HG02759 (cell line): ENCODE data around the gene NGFR.

ENCODE experiments used
- ATAC-seq: cut with Tn5 transposase; IDR thresholded peaks from one replicate; pipeline ENCODE4 v1.9.1; 2021; ENCODE audit warnings: mild to moderate bottlenecking, moderate library complexity; ENCODE audit not compliant: unreplicated experiment

NGFR gene

DNA sequence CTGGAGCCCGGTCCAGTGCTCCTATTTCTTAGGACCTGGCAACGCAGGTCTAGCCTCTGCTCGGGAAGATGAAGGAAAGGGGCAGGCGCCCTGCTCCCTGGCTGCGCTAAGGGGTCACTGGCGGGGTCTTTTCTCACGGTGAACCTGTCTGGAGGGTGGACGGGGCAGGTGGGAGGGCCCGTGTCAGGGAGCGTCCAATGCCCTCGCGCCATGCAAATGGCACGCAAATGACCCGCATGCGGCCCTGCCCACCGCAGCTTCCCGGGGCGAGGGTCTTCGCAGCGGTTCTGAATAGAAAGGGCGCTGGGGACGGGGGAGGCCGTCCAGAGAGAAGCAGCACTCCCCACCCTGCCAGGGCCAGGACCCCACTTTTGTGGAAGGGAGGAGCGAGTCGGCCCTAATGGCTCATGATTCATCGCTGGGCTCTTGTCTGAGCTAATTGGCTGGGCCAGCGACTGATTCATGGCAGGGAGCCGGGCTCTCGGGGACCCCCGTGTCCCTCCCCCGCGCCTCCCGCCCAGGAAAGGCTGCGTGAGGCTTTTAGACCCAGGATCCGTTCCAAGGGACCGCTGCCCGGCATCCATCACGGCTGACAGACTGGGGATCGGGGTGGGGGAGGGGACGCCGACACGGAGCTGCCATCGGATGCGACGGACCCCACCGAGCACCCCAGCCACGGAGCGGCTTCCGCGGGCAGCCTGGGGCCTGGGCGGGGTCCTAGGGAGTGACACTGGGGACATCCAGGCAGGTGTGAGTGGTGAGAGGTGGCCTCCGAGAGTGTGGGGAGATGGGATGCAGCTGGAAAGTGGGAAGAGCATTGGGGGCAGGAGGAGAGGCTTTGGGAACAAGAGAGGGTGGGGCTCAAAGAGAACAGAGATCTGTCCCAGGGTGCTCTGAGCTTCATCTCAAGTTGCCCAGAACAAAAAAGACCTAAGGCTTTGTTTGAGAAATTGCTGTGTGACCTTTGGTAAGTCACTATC lies 25.0 kb upstream of the NGFR start:
- ATAC-seq = no peak

DNA sequence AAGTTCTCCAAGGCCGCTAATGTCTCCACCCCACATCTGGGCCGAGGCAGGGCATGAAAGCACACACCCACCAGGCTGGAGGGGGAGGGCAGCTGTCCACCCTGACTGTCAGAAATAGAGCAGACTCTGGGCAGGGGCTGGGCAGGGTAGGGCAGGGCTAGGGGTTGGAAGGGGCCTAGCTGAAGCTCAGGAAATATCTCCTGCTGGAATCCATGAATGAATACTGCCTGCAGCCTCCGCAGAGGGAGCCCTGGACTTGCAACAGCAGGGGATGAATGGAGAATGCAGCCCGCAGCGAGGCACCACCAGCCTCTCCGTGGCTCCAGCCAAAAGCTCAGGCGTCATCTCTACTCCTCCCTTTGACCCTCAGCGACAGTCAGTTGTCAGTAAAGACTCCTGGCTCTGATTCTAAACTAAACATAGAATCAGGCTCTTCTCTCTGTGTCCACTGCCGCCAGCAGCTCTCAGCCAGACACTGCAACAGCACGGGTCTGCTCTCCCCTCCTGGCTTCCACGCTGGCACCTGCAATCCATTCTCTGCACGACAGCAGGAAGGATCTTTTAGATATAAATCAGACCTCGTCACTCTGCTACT lies 23.9 kb upstream of the NGFR start:
- no peak for ATAC-seq

DNA sequence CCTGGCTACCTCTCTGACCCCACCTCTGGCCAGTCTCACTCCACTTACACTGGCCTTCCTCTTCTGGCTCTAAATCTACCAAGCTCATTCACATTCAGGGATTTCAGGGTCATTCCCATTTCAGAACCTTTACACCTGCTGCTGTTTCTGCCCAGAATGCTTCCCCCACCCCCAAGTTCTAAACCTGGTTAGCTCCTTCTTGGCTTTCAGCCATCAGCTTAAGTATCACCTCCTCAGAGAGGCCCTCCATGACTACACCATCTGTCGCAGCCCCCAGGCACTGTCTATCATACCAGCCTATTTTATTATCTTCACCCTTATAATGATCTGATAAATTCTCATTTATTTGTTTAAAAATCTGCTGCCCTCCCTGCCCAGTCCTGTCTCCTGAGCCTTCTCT lies 23.3 kb upstream of the NGFR start:
- ATAC-seq = no peak

DNA sequence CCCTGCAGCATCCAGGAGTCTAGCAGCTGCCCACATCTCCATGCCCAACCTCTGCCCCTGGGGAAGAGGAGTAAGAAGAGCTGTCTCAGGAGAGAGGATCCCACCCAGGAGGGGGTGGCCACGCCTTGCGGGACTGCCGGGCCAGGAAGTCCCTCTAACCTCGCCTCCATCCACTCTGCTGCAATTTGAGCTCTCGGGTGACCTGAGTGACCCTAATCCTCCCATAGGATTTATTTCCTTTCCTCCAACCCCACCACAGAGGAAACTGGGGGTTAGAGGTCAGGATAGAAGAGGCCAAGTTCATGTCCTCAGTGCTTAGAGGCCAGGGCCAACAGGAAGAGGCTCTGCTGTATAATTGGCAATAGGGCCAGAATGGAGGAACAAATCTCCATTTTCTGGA lies 22.6 kb upstream of the NGFR start:
- no peak for ATAC-seq

DNA sequence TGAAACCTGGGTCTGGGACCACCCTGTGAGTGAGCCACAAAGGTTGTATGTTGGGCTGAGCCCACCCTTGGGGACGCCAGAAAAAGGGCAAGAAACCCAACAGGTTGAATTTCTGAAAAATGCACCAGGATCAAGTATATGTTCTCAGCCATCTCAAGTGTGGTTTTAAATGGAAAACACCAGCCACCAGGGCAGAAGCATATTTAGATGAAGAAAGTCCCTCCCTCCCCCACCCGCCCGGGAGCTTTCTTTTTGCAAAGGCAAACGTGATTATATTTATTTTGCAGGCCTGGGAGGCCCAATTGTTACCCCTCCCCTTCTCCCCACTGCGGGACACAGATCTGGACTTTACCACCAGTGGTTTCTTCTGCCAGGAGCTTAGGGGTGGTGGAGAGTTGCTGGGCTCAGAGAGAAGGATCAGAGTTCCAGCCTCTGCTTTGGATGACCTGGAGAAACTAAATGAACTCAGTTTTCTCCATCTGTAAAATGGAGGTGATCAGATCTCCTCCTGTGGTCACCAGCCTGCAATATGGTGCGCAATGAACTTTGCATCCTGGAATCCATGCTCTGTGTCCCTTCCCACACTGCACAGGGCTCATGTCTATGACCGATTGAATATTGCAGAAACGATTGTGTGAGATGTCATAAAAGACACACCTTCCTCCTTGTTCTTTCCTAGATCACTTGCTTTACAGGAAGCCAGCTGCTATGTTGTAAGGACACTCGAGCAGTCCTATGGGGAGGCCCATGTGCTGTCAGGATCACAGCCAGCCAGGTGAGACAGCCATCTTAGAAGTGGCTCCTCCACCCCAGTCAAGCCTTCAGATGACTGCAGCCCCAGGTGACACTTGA lies 21.0 kb upstream of the NGFR start:
- ATAC-seq = no peak

DNA sequence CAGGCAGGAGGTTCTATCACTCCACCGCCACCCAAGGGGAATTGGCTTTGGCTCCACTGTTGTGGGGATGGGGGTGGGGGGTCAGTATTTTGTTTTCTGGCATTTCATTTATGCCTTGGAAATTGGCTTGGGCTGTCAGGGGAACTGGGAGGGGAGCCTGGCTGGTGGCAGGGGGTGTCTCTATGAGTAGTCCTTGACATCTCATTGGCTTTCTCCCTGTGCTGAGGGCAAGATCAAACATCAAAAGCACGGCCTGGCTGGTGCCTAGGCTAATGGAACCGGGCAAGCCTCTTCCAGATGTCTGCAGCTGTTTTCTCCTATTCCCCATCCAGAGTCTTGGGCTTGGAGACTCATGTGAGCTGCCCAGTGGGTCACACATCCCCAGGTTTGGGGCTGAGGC lies 17.4 kb upstream of the NGFR start:
- ATAC-seq = no peak

DNA sequence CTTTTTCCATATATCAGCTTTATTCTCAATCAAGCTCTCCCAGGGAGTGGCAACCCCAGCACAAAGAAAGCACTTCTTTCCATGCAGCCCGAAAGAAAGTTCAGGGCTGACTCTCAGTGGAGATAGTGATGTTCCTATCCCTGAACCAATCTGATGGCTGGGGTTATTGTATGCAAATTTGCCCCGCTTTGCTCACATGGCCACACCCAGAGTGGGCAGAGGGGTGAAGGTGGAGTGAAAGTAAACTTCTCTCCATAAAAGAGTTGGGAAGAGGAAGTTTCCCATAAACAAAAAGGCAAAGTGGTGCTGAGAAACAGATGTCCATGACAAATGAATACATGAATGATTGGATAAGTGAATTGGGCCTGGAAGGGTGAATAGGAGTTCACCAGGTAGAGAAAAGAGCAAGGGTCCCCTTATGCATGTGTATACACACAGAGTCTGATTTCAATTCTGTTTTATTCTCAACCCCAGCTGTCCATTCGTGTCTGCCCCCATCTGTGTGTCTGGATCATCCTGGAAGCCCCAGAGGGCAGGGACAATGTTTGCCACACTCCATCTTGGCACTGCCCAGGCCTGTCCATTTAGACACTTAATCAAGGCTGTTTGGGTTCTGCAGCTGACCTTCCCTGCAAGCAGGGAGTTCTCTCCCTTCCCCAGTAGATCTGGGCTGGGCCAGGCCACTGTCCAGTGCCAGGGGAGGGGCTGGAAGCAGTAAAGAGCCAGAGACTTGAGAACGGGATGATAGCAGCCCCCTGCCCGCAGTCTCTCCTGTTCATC lies 14.1 kb upstream of the NGFR start:
- ATAC-seq = no peak

DNA sequence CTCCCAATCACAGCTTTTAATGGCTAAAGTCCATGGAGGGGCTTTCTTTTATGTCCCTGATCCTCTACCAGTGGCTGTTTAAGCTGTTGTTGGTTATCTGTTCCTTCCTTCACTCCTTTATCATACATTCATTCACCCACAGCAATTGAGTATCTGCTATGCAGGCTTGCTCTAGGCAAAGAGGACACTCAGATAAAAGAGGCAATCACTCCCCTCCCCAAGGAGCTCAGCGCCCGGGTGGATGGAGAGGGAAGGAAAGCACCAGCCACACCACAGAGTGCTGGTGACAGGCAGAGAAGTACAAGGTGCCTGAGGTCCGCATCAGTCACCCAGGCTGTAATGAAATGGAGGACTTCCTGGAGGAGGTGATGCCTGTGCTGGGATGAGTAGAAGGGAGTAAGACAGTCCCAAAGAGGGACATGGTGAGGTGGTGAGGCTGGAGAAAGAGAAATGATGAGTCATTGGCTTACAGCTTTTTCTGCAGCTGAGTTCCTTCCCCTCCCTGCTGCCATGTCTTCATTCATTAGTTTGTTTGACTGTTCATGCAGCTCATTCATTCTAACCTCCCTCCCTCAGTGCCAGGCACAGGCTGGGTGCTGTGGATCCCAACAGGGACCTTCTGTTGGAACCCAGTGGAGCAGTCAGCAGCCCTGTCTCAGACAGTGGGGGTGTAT lies 12.8 kb upstream of the NGFR start:
- ATAC-seq = no peak

DNA sequence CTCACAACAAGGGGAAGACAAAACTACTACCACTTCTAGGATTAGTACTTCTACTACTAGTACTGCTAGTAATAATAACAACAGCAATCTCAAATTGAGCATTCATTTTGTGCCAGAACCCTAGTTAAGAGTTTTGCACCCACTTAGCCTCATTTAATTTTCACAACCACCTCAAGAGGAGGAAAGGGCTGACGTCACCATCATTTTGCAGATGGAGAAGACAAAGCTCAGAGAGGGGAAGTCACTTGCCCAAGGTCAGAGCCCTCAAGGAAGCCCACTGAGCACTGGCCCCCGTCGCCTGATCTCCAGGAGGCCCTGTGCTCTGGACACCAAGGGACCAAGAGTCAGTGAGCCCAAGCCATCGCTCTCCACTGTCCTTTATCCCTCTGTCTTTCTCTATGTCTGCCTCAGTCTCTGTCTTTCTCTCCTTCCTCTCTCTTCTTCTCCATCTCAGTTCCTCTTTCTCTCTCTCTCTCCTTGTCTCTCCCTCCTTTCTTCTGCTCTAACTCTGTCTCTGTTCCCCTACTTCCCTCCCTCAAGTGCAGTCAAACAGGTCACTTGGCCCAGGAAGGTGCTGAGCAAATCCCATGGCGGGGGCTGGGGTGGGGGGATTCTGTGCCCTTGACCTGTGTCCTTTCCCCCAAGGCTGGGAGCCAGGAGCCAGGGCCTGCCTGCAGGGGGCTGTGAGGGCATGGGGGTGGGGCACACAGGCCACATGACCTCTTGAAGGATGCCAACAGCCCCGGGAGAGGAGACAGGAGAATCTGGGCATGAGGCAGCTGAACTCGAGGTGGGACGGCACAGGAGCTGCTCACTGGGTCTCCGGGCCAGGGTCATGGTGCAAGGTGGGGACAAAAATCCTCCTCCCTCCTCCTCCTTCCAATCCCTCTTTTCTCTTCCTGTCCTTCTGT lies 11.2 kb upstream of the NGFR start:
- no peak for ATAC-seq

DNA sequence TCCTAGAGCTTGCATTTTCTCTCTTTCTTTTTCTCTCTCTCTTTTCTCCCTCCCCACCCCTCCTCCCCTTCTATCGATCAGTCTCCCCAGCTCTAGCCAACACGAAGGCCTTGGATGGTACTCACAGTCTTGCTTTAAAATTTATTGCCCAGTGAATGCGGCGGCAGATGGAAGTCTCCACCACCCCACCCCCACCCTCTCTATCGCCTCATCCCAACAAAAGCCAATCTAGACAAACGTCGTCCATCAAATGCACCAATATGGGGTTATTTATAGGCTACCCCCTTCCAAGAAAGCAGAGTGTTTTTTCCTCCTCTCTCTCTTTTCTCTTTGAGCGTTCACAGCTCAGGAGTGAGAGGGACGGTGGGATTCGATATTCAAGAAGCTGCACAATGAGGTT lies 10.5 kb upstream of the NGFR start:
- no peak for ATAC-seq

DNA sequence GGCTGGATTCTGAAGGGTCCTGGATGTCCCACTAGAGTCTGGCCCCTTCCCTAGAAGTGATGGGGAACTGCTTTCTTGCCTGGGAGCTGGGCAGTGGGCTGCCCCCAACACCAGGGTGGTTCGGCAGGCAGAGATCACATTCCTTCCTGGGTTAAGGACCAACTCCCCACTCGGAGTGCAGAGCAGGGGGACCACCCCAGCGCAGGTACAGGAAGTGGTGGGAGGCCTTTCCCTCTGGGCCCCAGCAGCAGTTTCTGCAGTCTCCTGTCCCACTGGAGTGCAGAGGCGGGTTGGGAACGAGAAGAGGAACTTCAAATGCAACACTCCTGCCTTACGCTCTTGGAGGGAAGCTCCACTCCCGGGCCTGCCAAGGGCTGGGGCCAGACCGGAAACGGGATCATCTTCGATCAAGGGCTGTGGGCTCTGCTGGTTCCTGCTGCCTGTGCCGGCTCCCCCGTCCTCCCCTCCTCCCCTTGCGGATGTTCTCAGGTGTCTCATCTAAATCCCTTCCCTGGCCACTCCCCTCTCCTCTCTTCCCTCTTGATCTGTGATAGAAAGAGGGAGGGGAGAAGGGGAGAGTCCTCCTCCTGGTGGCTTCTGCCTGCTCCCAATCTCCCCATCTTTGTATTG lies 9.0 kb upstream of the NGFR start:
- ATAC-seq = no peak

DNA sequence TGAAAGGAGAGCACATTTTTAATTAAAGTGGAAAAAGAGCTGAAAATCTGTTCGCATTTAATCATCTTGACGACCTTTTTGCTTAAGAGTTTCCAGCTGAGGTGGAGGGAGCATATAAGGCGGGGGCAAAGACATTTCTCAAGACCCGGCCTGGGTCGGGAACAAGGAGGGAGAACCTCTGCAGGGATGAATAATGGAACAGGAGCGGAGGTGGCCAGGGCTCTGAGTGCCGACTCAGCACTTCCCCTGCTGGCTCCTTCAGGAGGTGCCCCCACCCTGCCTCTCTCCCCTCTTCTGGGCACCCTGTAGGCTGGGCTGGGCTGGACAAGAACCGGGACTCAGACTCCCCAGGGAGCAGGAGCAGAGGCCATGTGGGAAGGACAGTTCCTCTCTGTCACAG lies 7.9 kb upstream of the NGFR start:
- ATAC-seq = no peak

DNA sequence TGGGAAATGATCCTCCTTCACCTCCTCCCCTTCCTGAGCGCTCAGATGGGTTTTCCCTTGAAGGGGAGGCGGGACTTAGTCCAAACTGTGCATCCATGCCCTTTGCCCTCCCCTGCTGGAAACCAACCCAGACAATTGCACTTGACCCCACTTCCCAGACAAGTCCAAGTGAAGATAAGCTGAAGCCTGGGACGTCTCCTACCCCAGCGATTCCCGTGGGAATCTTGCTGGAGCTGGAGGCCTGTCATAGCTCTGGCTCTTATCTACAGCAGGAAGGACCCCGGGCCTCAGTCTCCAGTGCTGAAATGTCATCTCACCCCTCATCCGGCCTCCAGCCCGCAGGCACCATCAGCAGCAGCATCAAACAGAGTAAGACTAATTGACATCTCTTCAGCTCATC lies 6.5 kb upstream of the NGFR start:
- ATAC-seq = no peak

DNA sequence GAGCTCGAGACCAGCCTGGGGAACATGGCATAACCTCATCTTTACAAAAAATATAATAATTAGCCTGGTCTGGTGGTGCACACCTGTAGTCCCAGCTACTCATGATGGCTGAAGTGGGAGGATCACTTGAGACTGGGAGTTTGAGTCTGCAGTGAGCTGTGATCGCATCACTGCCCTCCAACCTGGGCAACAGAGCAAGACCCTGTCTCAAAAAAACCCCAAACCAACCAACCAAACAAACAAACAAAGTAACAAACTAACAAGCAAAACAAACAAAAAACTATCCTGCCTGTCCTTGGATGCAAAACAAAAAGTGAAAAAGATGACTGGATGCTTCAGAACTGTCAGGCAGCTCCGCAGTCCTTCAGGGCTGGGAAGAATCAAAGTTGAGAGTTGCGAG lies 5.7 kb upstream of the NGFR start:
- ATAC-seq = no peak

DNA sequence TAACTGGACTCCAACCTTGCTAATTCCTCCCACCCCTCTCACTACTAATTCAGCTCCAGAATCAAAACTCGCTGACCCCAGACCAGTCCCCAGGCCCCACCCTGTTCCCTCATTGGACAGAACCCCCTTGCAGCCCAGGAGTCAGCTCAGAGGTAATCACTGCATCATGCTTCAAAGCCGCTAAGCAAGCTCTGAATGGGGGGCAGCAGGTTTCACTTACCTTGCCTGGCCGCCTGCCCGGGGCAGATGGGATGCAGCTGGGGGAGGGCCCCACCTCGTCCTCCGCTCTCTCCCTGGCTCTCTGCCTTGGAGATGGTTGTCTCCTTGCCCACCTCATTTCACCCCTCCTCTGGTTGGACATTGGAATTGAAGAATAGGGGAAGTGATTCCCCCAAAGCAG lies 4.8 kb upstream of the NGFR start:
- ATAC-seq = no peak

DNA sequence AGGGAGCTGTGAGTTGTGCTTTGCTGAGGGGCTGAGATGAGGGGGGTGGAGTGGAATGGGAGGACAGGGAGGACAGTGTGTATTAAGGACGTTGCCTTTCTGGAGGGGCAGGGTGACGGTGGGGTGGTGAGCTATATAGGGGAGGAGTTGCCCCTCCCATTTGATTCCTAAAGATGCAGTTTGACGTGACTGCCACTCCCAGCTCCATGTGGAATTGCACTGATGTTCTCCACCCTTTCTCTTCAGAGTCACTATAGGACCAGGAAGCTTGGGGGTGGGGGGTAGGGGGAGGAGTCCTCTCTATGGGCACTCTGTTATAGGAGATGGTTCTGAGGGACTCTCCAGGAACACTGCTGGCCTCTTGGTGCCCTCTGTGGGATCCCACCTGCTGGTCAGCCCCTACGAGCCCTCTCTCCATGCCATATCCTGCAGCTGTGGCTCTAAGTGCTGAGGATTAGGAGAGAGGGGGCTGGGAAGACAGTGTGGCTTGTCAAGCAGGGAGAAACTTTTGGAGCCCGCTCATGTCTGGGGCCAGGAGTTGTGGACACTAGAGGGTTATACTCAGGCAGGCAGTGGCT lies 3.8 kb upstream of the NGFR start:
- ATAC-seq = no peak

DNA sequence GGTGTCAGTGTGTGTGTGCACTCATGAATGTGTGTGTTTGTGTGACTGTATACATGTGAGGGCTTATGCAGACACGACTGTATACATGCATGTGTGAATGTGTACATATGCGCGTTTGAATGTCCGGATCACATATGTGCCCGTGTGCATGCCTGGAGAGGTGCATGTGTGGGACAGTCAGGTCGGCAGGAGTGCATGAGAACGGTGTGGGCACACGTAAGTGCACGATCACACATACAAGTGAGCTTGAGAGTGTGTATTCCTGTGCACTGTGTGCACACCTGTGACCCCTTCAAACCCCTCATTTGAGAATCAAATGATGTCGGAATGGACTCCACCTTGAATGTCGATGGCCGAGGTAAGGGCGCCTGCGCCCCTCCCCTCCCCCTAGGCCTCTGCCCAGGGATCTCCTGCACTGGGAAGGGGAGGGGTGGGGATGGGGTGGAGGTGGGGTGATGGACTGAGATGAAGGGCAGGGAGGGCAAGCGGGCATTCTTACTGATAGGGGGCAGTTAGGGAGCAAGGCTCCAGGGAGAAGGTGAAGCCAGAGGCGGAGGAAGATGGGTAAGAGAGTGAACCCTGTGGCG lies 601 bp upstream of the NGFR start:
- ATAC-seq = no peak

DNA sequence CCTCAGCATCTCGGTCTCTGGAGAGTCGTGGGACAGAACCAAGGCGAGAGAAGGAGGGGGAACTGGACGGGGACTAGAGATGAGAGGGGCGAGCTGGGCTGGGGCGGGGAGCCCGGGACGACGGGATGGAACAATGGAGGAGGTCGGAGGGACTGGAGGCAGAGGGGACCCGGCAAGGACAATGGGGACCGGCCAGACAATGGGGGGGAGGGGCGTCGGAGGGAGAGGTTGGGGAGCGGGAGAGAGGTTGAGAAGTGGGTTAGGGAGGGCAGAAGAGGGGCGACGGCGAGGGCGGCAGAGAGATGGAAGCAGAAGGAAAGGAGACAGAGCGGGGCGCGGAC lies 719 bp downstream of the NGFR start:
- no peak for ATAC-seq
